ENCODE measurements around the gene METTL27.
"Not testable (repeated sequence)": the region's sequence is repeated elsewhere in the genome, so short reads cannot be mapped to it uniquely, and the experiment has no call there.

METTL27 gene

GRCh38 chr7:73789051-73789450 lies 53.3 kb downstream of the METTL27 start:
- no peak overlapping the region for H3K4me3 ChIP-seq (ENCODE audit: low read depth, low read length)

GRCh38 chr7:73787786-73788048 lies 54.6 kb downstream of the METTL27 start:
- not testable (repeated sequence) for H3K4me3 ChIP-seq (ENCODE audit: low read depth, low read length)

More at GRCh38 chr7:73789051-73789450, 53.3 kb downstream of the METTL27 start:
- no peak for TF ChIP-seq CTCF (IDR thresholded peaks at IDR 0.05; ENCODE audit: low read depth, low read length)

GRCh38 chr7:73786588-73786987 lies 55.7 kb downstream of the METTL27 start:
- H3K4me3 ChIP-seq (ENCODE audit: low read depth, low read length): no peak overlapping the region
- no peak for TF ChIP-seq CTCF (IDR thresholded peaks at IDR 0.05; ENCODE audit: low read depth, low read length)

All from WI38 (cell line).